Astrocyte (in vitro differentiated cells and primary cell): Measurements from ENCODE around the gene EFCAB6. TPM values are rescaled to one million over a fixed set of nuclear protein-coding genes. Genes with fewer than 3 reads are reported as not detected.

Source experiments
- DNase-seq: peaks from one replicate; pipeline ENCODE4 v3.0.0-alpha.2; 2010; ENCODE audit warnings: low read depth
- FAIRE-seq: peaks from 2 replicates; lab custom pipeline; 2011; peaks lifted over from hg19 to GRCh38; lab: Jason Lieb, UNC
- H2AFZ ChIP-seq: 2 replicates; pipeline ENCODE4 v1.6.0; 2012; ENCODE audit warnings: low read depth, low read length, inconsistent platforms
- H3K27ac ChIP-seq: 2 replicates; pipeline ENCODE4 v1.5.1; 2011; ENCODE audit warnings: low read depth, low read length, inconsistent platforms
- H3K27me3 ChIP-seq: 2 replicates; pipeline ENCODE4 v1.6.0; 2011; ENCODE audit warnings: low read length, inconsistent platforms; ENCODE audit not compliant: insufficient read depth
- H3K36me3 ChIP-seq: 2 replicates; pipeline ENCODE4 v1.5.1; 2011; ENCODE audit warnings: low read length, inconsistent platforms; ENCODE audit not compliant: insufficient read depth
- H3K4me1 ChIP-seq: 2 replicates; pipeline ENCODE4 v1.5.1; 2011; ENCODE audit warnings: low read length, inconsistent platforms; ENCODE audit not compliant: insufficient read depth
- H3K4me2 ChIP-seq: 2 replicates; pipeline ENCODE4 v1.6.0; 2012; ENCODE audit warnings: low read length, inconsistent platforms
- H3K4me3 ChIP-seq: 2 replicates; pipeline ENCODE4 v1.5.1; 2011; ENCODE audit warnings: low read depth, mild to moderate bottlenecking, low read length, inconsistent platforms; ENCODE audit not compliant: insufficient read depth
- H3K79me2 ChIP-seq: 2 replicates; pipeline ENCODE4 v1.6.0; 2012; ENCODE audit warnings: mild to moderate bottlenecking, low read length, inconsistent platforms; ENCODE audit not compliant: insufficient read depth
- H3K9ac ChIP-seq: 2 replicates; pipeline ENCODE4 v1.6.0; 2012; ENCODE audit warnings: mild to moderate bottlenecking, low read length, inconsistent platforms
- H3K9me3 ChIP-seq: 2 replicates; pipeline ENCODE4 v1.5.1; 2012; ENCODE audit warnings: low read depth, mild to moderate bottlenecking, low read length, inconsistent platforms; ENCODE audit not compliant: insufficient read depth
- H4K20me1 ChIP-seq: 2 replicates; pipeline ENCODE4 v1.6.0; 2012; ENCODE audit warnings: low read length, inconsistent platforms; ENCODE audit not compliant: insufficient read depth
- H3K27ac Mint-ChIP-seq: one replicate; pipeline ENCODE4 v1.8.0; 2021; ENCODE audit warnings: mild to moderate bottlenecking, mixed read lengths; ENCODE audit not compliant: unreplicated experiment
- H3K27me3 Mint-ChIP-seq: one replicate; pipeline ENCODE4 v1.8.0; 2021; ENCODE audit warnings: low read depth, mixed read lengths; ENCODE audit not compliant: unreplicated experiment
- H3K36me3 Mint-ChIP-seq: one replicate; pipeline ENCODE4 v1.8.0; 2021; ENCODE audit warnings: low read depth, mixed read lengths; ENCODE audit not compliant: unreplicated experiment
- H3K4me1 Mint-ChIP-seq: one replicate; pipeline ENCODE4 v1.8.0; 2021; ENCODE audit warnings: low read depth, mixed read lengths; ENCODE audit not compliant: unreplicated experiment
- H3K4me3 Mint-ChIP-seq: one replicate; pipeline ENCODE4 v1.8.0; 2021; ENCODE audit warnings: mild to moderate bottlenecking, moderate library complexity, mixed read lengths; ENCODE audit not compliant: unreplicated experiment
- H3K9me3 Mint-ChIP-seq: one replicate; pipeline ENCODE4 v1.8.0; 2021; ENCODE audit warnings: mild to moderate bottlenecking, mixed read lengths; ENCODE audit not compliant: unreplicated experiment
- CTCF ChIP-seq: IDR thresholded peaks from 2 replicates; pipeline ENCODE4 v1.5.1; 2011; ENCODE audit warnings: low read depth, mild to moderate bottlenecking, inconsistent platforms, low read length, moderate library complexity; ENCODE audit not compliant: insufficient read depth
- EZH2 ChIP-seq: IDR thresholded peaks from 2 replicates; pipeline ENCODE4 v1.6.1; 2012; ENCODE audit warnings: mild to moderate bottlenecking, low read length, inconsistent platforms; ENCODE audit not compliant: insufficient read depth
- total RNA-seq: library from RNA; stranded (reverse); gene quantifications from 2 replicates; pipeline ENCODE4 v1.2.1, GENCODE V29; 2021

The EFCAB6 gene
- total RNA-seq, 1 donor from 2014 or later, result 1.2 TPM

DNA sequence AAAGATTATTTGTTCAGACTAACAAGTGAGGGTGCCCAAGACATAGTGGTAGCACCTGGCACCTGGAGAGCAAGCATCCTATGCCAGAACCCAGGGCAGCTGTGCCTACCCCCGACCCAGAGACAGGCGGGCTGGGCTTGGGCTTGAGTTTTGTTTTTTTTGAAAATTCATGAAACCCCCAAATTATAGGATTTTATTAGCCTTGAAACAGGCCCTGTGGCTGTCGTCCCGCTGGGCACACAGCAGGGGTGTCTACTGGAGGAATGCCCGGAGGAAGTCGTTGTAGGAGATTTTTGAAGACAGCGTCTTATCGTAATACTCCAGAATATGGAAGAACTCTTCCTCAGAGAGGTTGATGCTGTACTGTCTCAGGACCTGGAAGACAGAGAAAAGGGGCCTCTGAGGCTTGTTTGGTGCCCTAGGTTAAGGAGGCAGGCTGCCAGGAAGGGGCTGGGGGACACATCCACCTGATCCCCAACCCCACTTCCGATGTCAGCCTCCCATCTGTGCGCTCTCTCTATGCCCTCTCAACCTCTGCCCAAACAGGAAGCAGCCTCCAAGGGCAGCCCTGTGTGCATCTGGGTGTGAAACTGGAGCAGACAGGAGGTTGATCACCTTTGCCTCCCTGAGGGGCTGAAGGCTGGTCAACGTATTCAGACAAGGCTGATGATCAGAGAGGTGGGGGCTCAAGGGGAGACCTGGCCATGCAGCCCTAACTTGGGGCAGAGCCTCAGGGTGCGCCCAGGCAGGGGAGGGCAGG, 283.3 kb downstream of the EFCAB6 start:
- no peak for TF ChIP-seq CTCF
- TF ChIP-seq EZH2, result no peak
- no peaks in the 10 kb centered on the region for H4K20me1 ChIP-seq
- H3K9me3 ChIP-seq, result no peaks in the 10 kb centered on the region
- H3K79me2 ChIP-seq, result no peaks in the 10 kb centered on the region
- H3K9me3 Mint-ChIP-seq, result no peaks in the 10 kb centered on the region
- no peak for FAIRE-seq
- no peak overlapping the region for H3K4me3 Mint-ChIP-seq
- no peak overlapping the region for H2AFZ ChIP-seq
- no peaks in the 10 kb centered on the region for H3K36me3 ChIP-seq
- no peak overlapping the region for H3K27ac ChIP-seq
- H3K27me3 Mint-ChIP-seq, result peaks cover 43% of the 10 kb centered on the region
- H3K4me3 ChIP-seq, result no peak overlapping the region
- no peaks in the 10 kb centered on the region for H3K4me1 Mint-ChIP-seq
- no peak for DNase-seq
- no peak overlapping the region for H3K4me2 ChIP-seq
- H3K27me3 ChIP-seq, result no peaks in the 10 kb centered on the region
- no peaks in the 10 kb centered on the region for H3K4me1 ChIP-seq
- no peaks in the 10 kb centered on the region for H3K36me3 Mint-ChIP-seq
- H3K27ac Mint-ChIP-seq, result no peak overlapping the region
- no peak overlapping the region for H3K9ac ChIP-seq

GRCh38 chr22:43526946-43527345, 285.2 kb downstream of the EFCAB6 start:
- no peak overlapping the region for H3K9ac ChIP-seq
- Mint-ChIP-seq H3K9me3 (no peaks in the 10 kb centered on the region), H3K27me3 (peaks cover 35% of the 10 kb centered on the region), H3K4me3 (no peak overlapping the region), H3K4me1 (no peaks in the 10 kb centered on the region), H3K36me3 (no peaks in the 10 kb centered on the region), H3K27ac (no peak overlapping the region)
- no peak overlapping the region for H3K4me3 ChIP-seq
- H3K27me3 ChIP-seq, result no peaks in the 10 kb centered on the region
- H3K27ac ChIP-seq, result no peak overlapping the region
- H3K4me1 ChIP-seq, result no peaks in the 10 kb centered on the region
- no peaks in the 10 kb centered on the region for H3K9me3 ChIP-seq
- H2AFZ ChIP-seq, result no peak overlapping the region
- FAIRE-seq (no peak), DNase-seq (no peak)
- TF ChIP-seq EZH2 (no peak), CTCF (no peak)
- no peak overlapping the region for H3K4me2 ChIP-seq
- H4K20me1 ChIP-seq, result no peaks in the 10 kb centered on the region
- no peaks in the 10 kb centered on the region for H3K79me2 ChIP-seq
- no peaks in the 10 kb centered on the region for H3K36me3 ChIP-seq

DNA sequence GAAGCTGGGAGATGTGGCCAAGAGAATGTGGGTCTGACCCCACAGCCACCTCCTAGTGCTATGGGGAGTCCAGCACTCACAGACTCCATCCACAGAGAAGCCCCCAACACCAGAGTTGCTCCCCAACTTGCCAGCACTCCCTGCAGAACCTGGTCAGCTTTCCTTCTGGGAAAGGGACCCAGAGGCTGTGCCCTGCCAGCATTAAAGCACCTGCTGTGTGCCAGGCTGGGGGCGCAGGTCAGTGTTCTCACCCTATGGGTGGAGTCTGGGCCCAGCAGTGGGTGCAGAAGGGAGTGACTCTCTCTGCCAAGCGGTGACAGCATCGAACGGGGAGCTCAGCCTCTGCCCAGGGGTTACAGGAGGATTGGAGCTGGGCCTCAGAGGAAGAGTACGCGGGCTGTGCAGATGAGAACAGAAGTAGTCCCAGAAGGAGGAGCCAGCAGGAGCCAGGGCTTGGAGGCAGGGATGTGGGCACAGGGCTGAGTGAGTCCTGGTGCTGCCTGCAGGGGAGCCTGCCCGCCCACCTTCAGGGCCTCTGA, 285.9 kb downstream of the EFCAB6 start:
- no peaks in the 10 kb centered on the region for H3K9me3 Mint-ChIP-seq
- no peak overlapping the region for H2AFZ ChIP-seq
- no peaks in the 10 kb centered on the region for H3K9me3 ChIP-seq
- no peak overlapping the region for H3K4me2 ChIP-seq
- peaks cover 32% of the 10 kb centered on the region for H3K27me3 Mint-ChIP-seq
- no peaks in the 10 kb centered on the region for H3K4me1 Mint-ChIP-seq
- no peaks in the 10 kb centered on the region for H3K36me3 Mint-ChIP-seq
- no peak overlapping the region for H3K4me3 ChIP-seq
- H4K20me1 ChIP-seq, result no peaks in the 10 kb centered on the region
- H3K4me3 Mint-ChIP-seq, result no peak overlapping the region
- H3K27ac ChIP-seq, result no peak overlapping the region
- no peaks in the 10 kb centered on the region for H3K4me1 ChIP-seq
- FAIRE-seq (no peak), DNase-seq (no peak)
- H3K27me3 ChIP-seq, result no peaks in the 10 kb centered on the region
- TF ChIP-seq EZH2 (no peak), CTCF (no peak)
- no peaks in the 10 kb centered on the region for H3K36me3 ChIP-seq
- no peak overlapping the region for H3K9ac ChIP-seq
- no peaks in the 10 kb centered on the region for H3K79me2 ChIP-seq
- H3K27ac Mint-ChIP-seq, result no peak overlapping the region
